Measurements from ENCODE around the gene CGN. TPM values are rescaled to one million over a fixed set of nuclear protein-coding genes. Genes with fewer than 3 reads are reported as not detected.
"Not testable (repeated sequence)": the region's sequence is repeated elsewhere in the genome, so short reads cannot be mapped to it uniquely, and the experiment has no call there.

CGN gene
- total and polyA plus RNA-seq, 3 experiments from 2014 or later = 0.36 to 1.6 (median 1.1) TPM

DNA sequence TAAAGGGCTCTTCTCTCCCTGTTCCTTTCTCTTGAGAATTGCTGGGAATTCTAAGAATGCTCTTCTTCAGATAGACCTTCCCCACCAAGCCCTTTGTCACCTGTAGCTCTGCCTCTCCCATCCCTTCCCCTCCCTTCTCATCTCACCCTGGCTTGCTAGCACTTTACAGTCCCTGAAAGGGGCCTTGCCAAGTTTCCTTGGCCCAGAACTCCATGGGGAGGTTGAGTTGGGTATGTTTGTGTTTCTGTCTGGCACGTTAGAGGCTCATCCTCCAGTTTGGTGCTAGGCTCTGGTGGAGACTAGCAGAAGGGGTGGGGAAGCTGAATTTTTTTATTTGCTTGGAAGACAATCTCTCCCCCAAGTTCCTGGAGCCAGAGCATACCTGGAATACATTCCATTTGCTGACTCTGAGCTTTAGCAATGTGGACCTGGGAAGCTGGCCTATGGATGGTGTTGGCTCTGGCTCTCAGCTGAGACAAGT is 4.9 kb downstream of the CGN start:
- Mint-ChIP-seq H3K27ac (no peak overlapping the region), H3K27me3 (peaks cover 0 to 3% of the 10 kb centered on the region in 2 donors), H3K36me3 (no peaks in the 10 kb centered on the region), H3K9me3 (no peaks in the 10 kb centered on the region), H3K4me1 (peaks cover 9 to 26% (median 9%) of the 10 kb centered on the region in 3 donors), H3K4me3 (no peak overlapping the region)
- no peak overlapping the region for H3K27ac ChIP-seq (ENCODE audit: low read depth, low read length)
- H3K27me3 ChIP-seq (ENCODE audit: insufficient read depth, low read length, poor library complexity, severe bottlenecking) = peaks cover 6% of the 10 kb centered on the region
- no peak overlapping the region for H3K4me3 ChIP-seq (ENCODE audit: low read length)
- H3K36me3 ChIP-seq (ENCODE audit: insufficient read depth, low read length) = no peaks in the 10 kb centered on the region
- H3K9me3 ChIP-seq (ENCODE audit: low read length) = no peaks in the 10 kb centered on the region
- peaks cover 21% of the 10 kb centered on the region for H3K4me1 ChIP-seq (ENCODE audit: insufficient read depth, low read length)
- ChIA-PET POLR2A (no interaction called here), CTCF (no interaction called here)
- DNase-seq = no peak

DNA sequence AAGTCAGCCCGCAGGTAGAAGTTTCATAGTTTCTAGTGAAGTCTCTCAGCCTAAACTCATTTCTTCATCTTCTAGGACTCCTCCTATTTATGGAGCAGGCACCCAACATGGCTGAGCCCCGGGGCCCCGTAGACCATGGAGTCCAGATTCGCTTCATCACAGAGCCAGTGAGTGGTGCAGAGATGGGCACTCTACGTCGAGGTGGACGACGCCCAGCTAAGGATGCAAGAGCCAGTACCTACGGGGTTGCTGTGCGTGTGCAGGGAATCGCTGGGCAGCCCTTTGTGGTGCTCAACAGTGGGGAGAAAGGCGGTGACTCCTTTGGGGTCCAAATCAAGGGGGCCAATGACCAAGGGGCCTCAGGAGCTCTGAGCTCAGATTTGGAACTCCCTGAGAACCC is 7.2 kb downstream of the CGN start:
- CTCF ChIA-PET = no interaction called here
- POLR2A ChIA-PET = no interaction called here
- no peaks in the 10 kb centered on the region for H3K36me3 Mint-ChIP-seq

DNA sequence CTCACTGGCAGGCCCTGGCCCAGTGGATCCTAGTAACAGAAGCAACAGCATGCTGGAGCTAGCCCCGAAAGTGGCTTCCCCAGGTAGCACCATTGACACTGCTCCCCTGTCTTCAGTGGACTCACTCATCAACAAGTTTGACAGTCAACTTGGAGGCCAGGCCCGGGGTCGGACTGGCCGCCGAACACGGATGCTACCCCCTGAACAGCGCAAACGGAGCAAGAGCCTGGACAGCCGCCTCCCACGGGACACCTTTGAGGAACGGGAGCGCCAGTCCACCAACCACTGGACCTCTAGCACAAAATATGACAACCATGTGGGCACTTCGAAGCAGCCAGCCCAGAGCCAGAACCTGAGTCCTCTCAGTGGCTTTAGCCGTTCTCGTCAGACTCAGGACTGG is 7.7 kb downstream of the CGN start:
- no peaks in the 10 kb centered on the region for H3K9me3 Mint-ChIP-seq
- ChIA-PET POLR2A (no interaction called here), CTCF (no interaction called here)
- H3K36me3 Mint-ChIP-seq = no peaks in the 10 kb centered on the region
- no peak overlapping the region for H3K27ac Mint-ChIP-seq
- Histone ChIP-seq H3K36me3 (ENCODE audit: insufficient read depth, low read length) (no peaks in the 10 kb centered on the region), H3K4me3 (ENCODE audit: low read length) (no peak overlapping the region), H3K4me1 (ENCODE audit: insufficient read depth, low read length) (no peaks in the 10 kb centered on the region), H3K27ac (ENCODE audit: low read depth, low read length) (no peak overlapping the region), H3K27me3 (ENCODE audit: insufficient read depth, low read length, poor library complexity, severe bottlenecking) (peaks cover 6% of the 10 kb centered on the region), H3K9me3 (ENCODE audit: low read length) (no peaks in the 10 kb centered on the region)
- H3K4me3 Mint-ChIP-seq = no peak overlapping the region
- no peak for DNase-seq
- peaks cover 0 to 2% (median 0%) of the 10 kb centered on the region in 3 donors for H3K4me1 Mint-ChIP-seq
- H3K27me3 Mint-ChIP-seq = peaks cover 0 to 5% of the 10 kb centered on the region in 2 donors

More for the DNA sequence above, 7.2 kb downstream of the CGN start:
- Mint-ChIP-seq H3K4me3 (no peak overlapping the region), H3K27ac (no peak overlapping the region), H3K4me1 (peaks cover 3 to 8% (median 5%) of the 10 kb centered on the region in 3 donors), H3K9me3 (no peaks in the 10 kb centered on the region), H3K27me3 (peaks cover 0 to 5% of the 10 kb centered on the region in 2 donors)
- no peak overlapping the region for H3K4me3 ChIP-seq (ENCODE audit: low read length)
- no peak for DNase-seq
- H3K4me1 ChIP-seq (ENCODE audit: insufficient read depth, low read length) = peaks cover 4% of the 10 kb centered on the region
- no peak overlapping the region for H3K27ac ChIP-seq (ENCODE audit: low read depth, low read length)
- H3K27me3 ChIP-seq (ENCODE audit: insufficient read depth, low read length, poor library complexity, severe bottlenecking) = peaks cover 6% of the 10 kb centered on the region
- H3K36me3 ChIP-seq (ENCODE audit: insufficient read depth, low read length) = no peaks in the 10 kb centered on the region
- H3K9me3 ChIP-seq (ENCODE audit: low read length) = no peaks in the 10 kb centered on the region

- H3K36me3 ChIP-seq (ENCODE audit: insufficient read depth, low read length) = no peaks in the 10 kb centered on the region
- H3K27me3 Mint-ChIP-seq = peaks cover 0 to 3% of the 10 kb centered on the region in 2 donors
- ChIA-PET CTCF (no interaction called here), POLR2A (no interaction called here)
- no peaks in the 10 kb centered on the region for H3K27me3 ChIP-seq (ENCODE audit: insufficient read depth, low read length, poor library complexity, severe bottlenecking)
- no peaks in the 10 kb centered on the region for H3K36me3 Mint-ChIP-seq
- H3K4me3 Mint-ChIP-seq = peak overlapping the region in 1 of 7 donors; percentile 28
- no peaks in the 10 kb centered on the region for H3K9me3 Mint-ChIP-seq
- H3K4me3 ChIP-seq (ENCODE audit: low read length) = no peak overlapping the region
- no peaks in the 10 kb centered on the region for H3K9me3 ChIP-seq (ENCODE audit: low read length)
- H3K27ac ChIP-seq (ENCODE audit: low read depth, low read length) = no peak overlapping the region
- no peaks in the 10 kb centered on the region for H3K4me1 ChIP-seq (ENCODE audit: insufficient read depth, low read length)
- no peak for DNase-seq
- no peak overlapping the region for H3K27ac Mint-ChIP-seq
- no peaks in the 10 kb centered on the region for H3K4me1 Mint-ChIP-seq
Observed at GRCh38 chr1:151519667-151520066, 8.5 kb downstream of the CGN start.

DNA sequence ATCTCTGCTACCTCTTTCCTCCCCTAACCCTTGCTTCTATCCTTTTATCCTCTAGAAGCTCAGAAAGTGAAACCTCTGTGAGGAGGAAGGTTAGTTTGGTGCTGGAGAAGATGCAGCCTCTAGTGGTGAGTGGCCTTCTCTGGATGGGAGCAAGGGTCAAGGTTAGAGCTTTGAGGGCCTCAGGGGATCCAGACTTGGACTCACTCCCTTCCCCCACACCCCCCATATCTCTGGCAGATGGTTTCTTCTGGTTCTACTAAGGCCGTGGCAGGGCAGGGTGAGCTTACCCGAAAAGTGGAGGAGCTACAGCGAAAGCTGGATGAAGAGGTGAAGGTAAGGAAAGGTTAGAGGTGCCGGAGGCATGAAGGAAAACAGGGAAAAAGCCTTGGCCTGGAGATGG is 9.2 kb downstream of the CGN start:
- H3K4me3 Mint-ChIP-seq = no peak overlapping the region
- no peaks in the 10 kb centered on the region for H3K36me3 Mint-ChIP-seq
- POLR2A ChIA-PET = no interaction called here
- Histone ChIP-seq H3K9me3 (ENCODE audit: low read length) (no peaks in the 10 kb centered on the region), H3K27me3 (ENCODE audit: insufficient read depth, low read length, poor library complexity, severe bottlenecking) (no peaks in the 10 kb centered on the region), H3K36me3 (ENCODE audit: insufficient read depth, low read length) (no peaks in the 10 kb centered on the region), H3K4me1 (ENCODE audit: insufficient read depth, low read length) (no peaks in the 10 kb centered on the region), H3K4me3 (ENCODE audit: low read length) (no peak overlapping the region), H3K27ac (ENCODE audit: low read depth, low read length) (no peak overlapping the region)
- no peak for DNase-seq
- no peak overlapping the region for H3K27ac Mint-ChIP-seq
- CTCF ChIA-PET = interaction anchor here (0.9 to 1.8 kb wide), 2 partner anchors 17 to 98 kb away, joined by 3 read pairs; no protein-coding TSS in a partner anchor
- H3K4me1 Mint-ChIP-seq = no peaks in the 10 kb centered on the region
- H3K27me3 Mint-ChIP-seq = peaks cover 0 to 3% of the 10 kb centered on the region in 2 donors
- H3K9me3 Mint-ChIP-seq = no peaks in the 10 kb centered on the region

- H3K4me1 ChIP-seq (ENCODE audit: insufficient read depth, low read length); H3K27me3 ChIP-seq (ENCODE audit: insufficient read depth, low read length, poor library complexity, severe bottlenecking); H3K36me3 ChIP-seq (ENCODE audit: insufficient read depth, low read length); H3K9me3 Mint-ChIP-seq; H3K27me3 Mint-ChIP-seq; H3K9me3 ChIP-seq (ENCODE audit: low read length); H3K27ac Mint-ChIP-seq; H3K4me3 Mint-ChIP-seq; H3K4me1 Mint-ChIP-seq; H3K36me3 Mint-ChIP-seq; H3K27ac ChIP-seq (ENCODE audit: low read depth, low read length); DNase-seq; H3K4me3 ChIP-seq (ENCODE audit: low read length); POLR2A ChIA-PET: not testable (repeated sequence)
- CTCF ChIA-PET = interaction anchor here (1.4 kb wide), 1 partner anchor 11 kb away, joined by 5 read pairs; the partner anchor contains the start of gene CGN
Observed at GRCh38 chr1:151522427-151522826, 11.2 kb downstream of the CGN start.

GRCh38 chr1:151523326-151523725 is 12.1 kb downstream of the CGN start:
- Mint-ChIP-seq H3K27me3 (peaks cover 0 to 3% of the 10 kb centered on the region in 2 donors), H3K4me3 (no peak overlapping the region), H3K9me3 (no peaks in the 10 kb centered on the region), H3K27ac (peak overlapping the region in 2 of 8 donors; percentile 51 to 61), H3K4me1 (no peaks in the 10 kb centered on the region), H3K36me3 (no peaks in the 10 kb centered on the region)
- ChIA-PET POLR2A (interaction anchor here (0.6 kb wide), 1 partner anchor 29 kb away, joined by 6 read pairs; no protein-coding TSS in a partner anchor), CTCF (no interaction called here)
- H3K9me3 ChIP-seq (ENCODE audit: low read length) = no peaks in the 10 kb centered on the region
- DNase-seq = no peak
- H3K4me1 ChIP-seq (ENCODE audit: insufficient read depth, low read length) = no peaks in the 10 kb centered on the region
- no peak overlapping the region for H3K27ac ChIP-seq (ENCODE audit: low read depth, low read length)
- H3K4me3 ChIP-seq (ENCODE audit: low read length) = no peak overlapping the region
- no peaks in the 10 kb centered on the region for H3K27me3 ChIP-seq (ENCODE audit: insufficient read depth, low read length, poor library complexity, severe bottlenecking)
- H3K36me3 ChIP-seq (ENCODE audit: insufficient read depth, low read length) = no peaks in the 10 kb centered on the region

DNA sequence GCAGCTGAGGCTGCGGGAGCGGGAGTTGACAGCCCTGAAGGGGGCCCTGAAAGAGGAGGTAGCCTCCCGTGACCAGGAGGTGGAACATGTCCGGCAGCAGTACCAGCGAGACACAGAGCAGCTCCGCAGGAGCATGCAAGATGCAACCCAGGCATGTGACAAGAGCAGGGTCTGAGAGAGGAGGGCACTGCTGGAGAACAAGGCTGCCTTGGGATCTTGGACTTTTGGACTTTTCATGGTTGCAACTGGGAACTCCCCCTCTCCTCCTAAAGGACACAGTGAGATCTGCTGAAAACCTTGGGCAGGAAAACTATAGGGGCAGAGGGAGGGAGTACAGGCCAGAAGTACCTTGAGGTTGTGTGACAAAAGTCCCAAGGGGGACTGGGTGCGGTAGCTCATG is 13.5 kb downstream of the CGN start:
- H3K27ac Mint-ChIP-seq = peak overlapping the region in 1 of 8 donors; percentile 33
- H3K27me3 Mint-ChIP-seq = peaks cover 0 to 3% of the 10 kb centered on the region in 2 donors
- CTCF ChIA-PET = interaction anchor here (1.0 kb wide), 1 partner anchor 13 kb away, joined by 3 read pairs; no protein-coding TSS in a partner anchor
- no peak for DNase-seq
- no peak overlapping the region for H3K4me3 Mint-ChIP-seq
- no peaks in the 10 kb centered on the region for H3K36me3 Mint-ChIP-seq
- no peaks in the 10 kb centered on the region for H3K9me3 Mint-ChIP-seq
- no peaks in the 10 kb centered on the region for H3K27me3 ChIP-seq (ENCODE audit: insufficient read depth, low read length, poor library complexity, severe bottlenecking)
- H3K9me3 ChIP-seq (ENCODE audit: low read length) = no peaks in the 10 kb centered on the region
- no peak overlapping the region for H3K4me3 ChIP-seq (ENCODE audit: low read length)
- no peak overlapping the region for H3K27ac ChIP-seq (ENCODE audit: low read depth, low read length)
- POLR2A ChIA-PET = no interaction called here
- no peaks in the 10 kb centered on the region for H3K4me1 Mint-ChIP-seq
- no peaks in the 10 kb centered on the region for H3K4me1 ChIP-seq (ENCODE audit: insufficient read depth, low read length)
- H3K36me3 ChIP-seq (ENCODE audit: insufficient read depth, low read length) = no peaks in the 10 kb centered on the region

Measured in CD8-positive, alpha-beta memory T cell (primary cell).